ENCODE measurements around the gene RHBDF1.
A peak's percentile ranks its signal among the peaks of the same experiment; 100 is the strongest.

The RHBDF1 gene

GRCh38 chr16:104928-105327, 32.5 kb upstream of the RHBDF1 start:
- H3K4me3 Mint-ChIP-seq, result no peak overlapping the region
- no peak overlapping the region for H3K27ac Mint-ChIP-seq
- H3K9me3 Mint-ChIP-seq, result no peaks in the 10 kb centered on the region
- H3K4me1 Mint-ChIP-seq (ENCODE audit: low read depth), result no peaks in the 10 kb centered on the region
- no peaks in the 10 kb centered on the region for H3K27me3 Mint-ChIP-seq
- intact Hi-C loops (cut with micrococcal nuclease), result no loop called here
- peaks cover 71% of the 10 kb centered on the region for H3K36me3 Mint-ChIP-seq (ENCODE audit: low read depth)

GRCh38 chr16:104355-104754, 31.9 kb upstream of the RHBDF1 start:
- H3K4me1 Mint-ChIP-seq (ENCODE audit: low read depth), result no peaks in the 10 kb centered on the region
- H3K9me3 Mint-ChIP-seq, result no peaks in the 10 kb centered on the region
- intact Hi-C loops (cut with micrococcal nuclease), result no loop called here
- peaks cover 71% of the 10 kb centered on the region for H3K36me3 Mint-ChIP-seq (ENCODE audit: low read depth)
- no peaks in the 10 kb centered on the region for H3K27me3 Mint-ChIP-seq
- H3K27ac Mint-ChIP-seq, result no peak overlapping the region
- no peak overlapping the region for H3K4me3 Mint-ChIP-seq

GRCh38 chr16:102060-102855, 29.8 kb upstream of the RHBDF1 start:
- intact Hi-C loops (cut with micrococcal nuclease), result no loop called here
- peaks cover 78% of the 10 kb centered on the region for H3K36me3 Mint-ChIP-seq (ENCODE audit: low read depth)
- H3K4me3 Mint-ChIP-seq, result no peak overlapping the region
- H3K27ac Mint-ChIP-seq, result no peak overlapping the region
- peaks cover 5% of the 10 kb centered on the region for H3K4me1 Mint-ChIP-seq (ENCODE audit: low read depth)
- H3K9me3 Mint-ChIP-seq, result no peaks in the 10 kb centered on the region
- H3K27me3 Mint-ChIP-seq, result no peaks in the 10 kb centered on the region

GRCh38 chr16:101586-101985, 29.2 kb upstream of the RHBDF1 start:
- intact Hi-C loops (cut with micrococcal nuclease), result no loop called here
- Mint-ChIP-seq H3K9me3 (no peaks in the 10 kb centered on the region), H3K36me3 (ENCODE audit: low read depth) (peaks cover 75% of the 10 kb centered on the region), H3K4me3 (no peak overlapping the region), H3K27ac (no peak overlapping the region), H3K4me1 (ENCODE audit: low read depth) (peaks cover 10% of the 10 kb centered on the region), H3K27me3 (no peaks in the 10 kb centered on the region)

GRCh38 chr16:100989-101388, 28.6 kb upstream of the RHBDF1 start:
- Mint-ChIP-seq H3K27ac (no peak overlapping the region), H3K27me3 (no peaks in the 10 kb centered on the region), H3K9me3 (no peaks in the 10 kb centered on the region), H3K4me3 (no peak overlapping the region), H3K4me1 (ENCODE audit: low read depth) (peaks cover 10% of the 10 kb centered on the region), H3K36me3 (ENCODE audit: low read depth) (peaks cover 73% of the 10 kb centered on the region)
- intact Hi-C loops (cut with micrococcal nuclease), result no loop called here

GRCh38 chr16:97822-98221, 25.4 kb upstream of the RHBDF1 start:
- Mint-ChIP-seq H3K4me3 (no peak overlapping the region), H3K36me3 (ENCODE audit: low read depth) (peaks cover 78% of the 10 kb centered on the region), H3K27ac (peak overlapping the region; percentile 27), H3K27me3 (no peaks in the 10 kb centered on the region), H3K4me1 (ENCODE audit: low read depth) (peaks cover 10% of the 10 kb centered on the region), H3K9me3 (no peaks in the 10 kb centered on the region)
- intact Hi-C loops (cut with micrococcal nuclease), result loop anchor here (1.0 kb wide), 1 partner anchor 33 kb away; no protein-coding TSS in a partner anchor

- no peaks in the 10 kb centered on the region for H3K27me3 Mint-ChIP-seq
- no peaks in the 10 kb centered on the region for H3K9me3 Mint-ChIP-seq
- no peak overlapping the region for H3K4me3 Mint-ChIP-seq
- peak overlapping the region; percentile 27 for H3K27ac Mint-ChIP-seq
- intact Hi-C loops (cut with micrococcal nuclease), result loop anchor here (1.0 kb wide), 1 partner anchor 32 kb away; no protein-coding TSS in a partner anchor
- peaks cover 78% of the 10 kb centered on the region for H3K36me3 Mint-ChIP-seq (ENCODE audit: low read depth)
- peaks cover 10% of the 10 kb centered on the region for H3K4me1 Mint-ChIP-seq (ENCODE audit: low read depth)
Observed at GRCh38 chr16:96935-97381, 24.5 kb upstream of the RHBDF1 start.

GRCh38 chr16:94918-95265, 22.5 kb upstream of the RHBDF1 start:
- Mint-ChIP-seq H3K27ac (no peak overlapping the region), H3K4me3 (no peak overlapping the region), H3K27me3 (no peaks in the 10 kb centered on the region), H3K9me3 (no peaks in the 10 kb centered on the region), H3K4me1 (ENCODE audit: low read depth) (peaks cover 10% of the 10 kb centered on the region), H3K36me3 (ENCODE audit: low read depth) (peaks cover 73% of the 10 kb centered on the region)
- intact Hi-C loops (cut with micrococcal nuclease), result no loop called here

GRCh38 chr16:92431-93339, 20.3 kb upstream of the RHBDF1 start:
- Mint-ChIP-seq H3K4me1 (ENCODE audit: low read depth) (peaks cover 9% of the 10 kb centered on the region), H3K27ac (no peak overlapping the region)
- intact Hi-C loops (cut with micrococcal nuclease), result no loop called here

GRCh38 chr16:91484-91883, 19.1 kb upstream of the RHBDF1 start:
- Mint-ChIP-seq H3K4me1 (ENCODE audit: low read depth) (no peaks in the 10 kb centered on the region), H3K27me3 (no peaks in the 10 kb centered on the region), H3K27ac (no peak overlapping the region), H3K4me3 (no peak overlapping the region), H3K9me3 (no peaks in the 10 kb centered on the region), H3K36me3 (ENCODE audit: low read depth) (peaks cover 80% of the 10 kb centered on the region)
- intact Hi-C loops (cut with micrococcal nuclease), result no loop called here

More at GRCh38 chr16:92431-93339, 20.3 kb upstream of the RHBDF1 start:
- Mint-ChIP-seq H3K4me3 (no peak overlapping the region), H3K9me3 (no peaks in the 10 kb centered on the region), H3K36me3 (ENCODE audit: low read depth) (peaks cover 73% of the 10 kb centered on the region), H3K27me3 (no peaks in the 10 kb centered on the region)

GRCh38 chr16:89391-90302, 17.2 kb upstream of the RHBDF1 start:
- no peaks in the 10 kb centered on the region for H3K9me3 Mint-ChIP-seq
- no peak overlapping the region for H3K27ac Mint-ChIP-seq
- H3K4me1 Mint-ChIP-seq (ENCODE audit: low read depth), result peaks cover 16% of the 10 kb centered on the region
- peaks cover 86% of the 10 kb centered on the region for H3K36me3 Mint-ChIP-seq (ENCODE audit: low read depth)
- H3K27me3 Mint-ChIP-seq, result no peaks in the 10 kb centered on the region
- intact Hi-C loops (cut with micrococcal nuclease), result no loop called here
- H3K4me3 Mint-ChIP-seq, result no peak overlapping the region

GRCh38 chr16:88613-89012, 16.2 kb upstream of the RHBDF1 start:
- H3K27me3 Mint-ChIP-seq, result no peaks in the 10 kb centered on the region
- H3K27ac Mint-ChIP-seq, result no peak overlapping the region
- H3K4me3 Mint-ChIP-seq, result no peak overlapping the region
- H3K36me3 Mint-ChIP-seq (ENCODE audit: low read depth), result peaks cover 86% of the 10 kb centered on the region
- no peaks in the 10 kb centered on the region for H3K9me3 Mint-ChIP-seq
- peaks cover 26% of the 10 kb centered on the region for H3K4me1 Mint-ChIP-seq (ENCODE audit: low read depth)
- intact Hi-C loops (cut with micrococcal nuclease), result no loop called here

GRCh38 chr16:86483-86952, 14.1 kb upstream of the RHBDF1 start:
- intact Hi-C loops (cut with micrococcal nuclease), result no loop called here
- peaks cover 90% of the 10 kb centered on the region for H3K36me3 Mint-ChIP-seq (ENCODE audit: low read depth)
- H3K4me3 Mint-ChIP-seq, result no peak overlapping the region
- H3K27me3 Mint-ChIP-seq, result no peaks in the 10 kb centered on the region
- peaks cover 39% of the 10 kb centered on the region for H3K4me1 Mint-ChIP-seq (ENCODE audit: low read depth)
- H3K9me3 Mint-ChIP-seq, result no peaks in the 10 kb centered on the region
- no peak overlapping the region for H3K27ac Mint-ChIP-seq
